ENCODE data around the gene BPHL.
A peak's percentile ranks its signal among the peaks of the same experiment; 100 is the strongest.

Gene BPHL

DNA sequence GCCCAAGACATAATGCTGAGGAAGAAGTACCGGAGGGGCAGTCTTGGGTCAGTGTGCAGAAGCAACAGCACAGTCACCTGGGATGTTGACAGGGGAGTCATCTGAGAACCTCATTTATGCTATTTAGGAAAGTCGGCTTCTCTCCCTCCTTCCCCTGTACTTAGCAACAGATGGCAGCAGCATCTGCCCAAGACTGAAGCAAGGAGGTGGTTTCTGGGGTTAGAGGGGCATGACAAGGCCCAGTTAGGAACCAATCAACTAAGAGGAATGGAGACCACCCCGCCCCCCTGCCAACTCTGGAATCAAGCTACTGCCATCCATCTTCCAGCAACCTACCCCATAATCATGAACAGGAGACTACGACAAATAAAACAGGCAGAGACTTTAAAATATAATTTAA lies 28.5 kb upstream of the BPHL start:
- H3K4me3 ChIP-seq (ENCODE audit: control insufficient read depth in 1 of 7, extremely low read depth in 1 of 7, insufficient read depth in 4 of 7, low read depth in 2 of 7, low read length in 6 of 7) = no peak overlapping the region
- CTCF ChIA-PET = interaction anchor here (1.7 kb wide), 1 partner anchor 14 kb away, joined by 4 read pairs; no protein-coding TSS in a partner anchor
- POLR2A ChIA-PET = no interaction called here

DNA sequence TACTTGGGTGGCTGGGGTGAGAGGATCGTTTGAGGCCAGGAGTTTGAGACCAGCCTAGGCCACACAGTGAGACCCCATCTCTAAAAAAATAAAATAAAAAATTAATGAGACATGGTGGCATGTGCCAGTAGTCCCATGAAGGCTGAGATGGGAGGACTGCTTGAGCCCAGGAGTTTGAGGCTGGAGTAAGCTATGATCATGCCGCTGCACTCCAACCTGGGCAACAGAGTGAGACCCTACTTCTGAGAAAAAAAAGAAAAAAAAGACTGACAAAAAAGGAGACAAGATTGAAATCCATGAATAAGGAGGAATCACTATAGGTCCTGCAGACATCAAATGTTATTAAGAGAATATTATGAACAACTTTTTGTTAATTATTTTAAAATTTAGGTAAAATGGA lies 23.7 kb upstream of the BPHL start:
- Histone ChIP-seq H3K27ac (ENCODE audit: insufficient read depth in 1 of 2, low read depth in 1 of 2, low read length in 2 of 2, poor library complexity in 1 of 2, severe bottlenecking in 2 of 2) (no peak overlapping the region), H3K27me3 (replicated peaks in 2 of 5; ENCODE audit: control insufficient read depth in 4 of 5, insufficient read depth in 5 of 5, low read length in 4 of 5) (no peaks in the 10 kb centered on the region), H3K4me3 (ENCODE audit: control insufficient read depth in 1 of 7, extremely low read depth in 1 of 7, insufficient read depth in 4 of 7, low read depth in 2 of 7, low read length in 6 of 7) (no peak overlapping the region), H3K9me3 (ENCODE audit: control extremely low read depth in 1 of 5, control insufficient read depth in 4 of 5, insufficient read depth in 2 of 5, low read depth in 1 of 5, low read length in 4 of 5) (peaks cover 0 to 2% (median 0%) of the 10 kb centered on the region in 5 experiments), H3K36me3 (ENCODE audit: control insufficient read depth in 4 of 4, insufficient read depth in 4 of 4, low read length in 3 of 4) (peaks cover 10 to 57% (median 23%) of the 10 kb centered on the region in 4 experiments), H3K4me1 (ENCODE audit: control extremely low read depth in 1 of 4, control insufficient read depth in 4 of 4, insufficient read depth in 4 of 4, low read length in 3 of 4) (no peaks in the 10 kb centered on the region)
- WGBS (ENCODE audit: insufficient coverage) = 100% methylated on average over 1 of the region's 2 CpGs
- no peak for DNase-seq
- CTCF ChIA-PET = interaction anchor here (1.4 kb wide), 1 partner anchor 11 kb away, joined by 3 read pairs; no protein-coding TSS in a partner anchor
- POLR2A ChIA-PET = no interaction called here

More for the DNA sequence above, 28.5 kb upstream of the BPHL start:
- H3K4me1 ChIP-seq (ENCODE audit: control extremely low read depth in 1 of 4, control insufficient read depth in 4 of 4, insufficient read depth in 4 of 4, low read length in 3 of 4) = no peaks in the 10 kb centered on the region
- WGBS (ENCODE audit: insufficient coverage) = 88% methylated on average over 1 of the region's 4 CpGs
- no peaks in the 10 kb centered on the region for H3K27me3 ChIP-seq (replicated peaks in 2 of 5; ENCODE audit: control insufficient read depth in 4 of 5, insufficient read depth in 5 of 5, low read length in 4 of 5)
- H3K27ac ChIP-seq (ENCODE audit: insufficient read depth in 1 of 2, low read depth in 1 of 2, low read length in 2 of 2, poor library complexity in 1 of 2, severe bottlenecking in 2 of 2) = no peak overlapping the region
- peaks cover 0 to 2% (median 0%) of the 10 kb centered on the region in 5 experiments for H3K9me3 ChIP-seq (ENCODE audit: control extremely low read depth in 1 of 5, control insufficient read depth in 4 of 5, insufficient read depth in 2 of 5, low read depth in 1 of 5, low read length in 4 of 5)
- H3K36me3 ChIP-seq (ENCODE audit: control insufficient read depth in 4 of 4, insufficient read depth in 4 of 4, low read length in 3 of 4) = peaks cover 21 to 54% (median 44%) of the 10 kb centered on the region in 4 experiments
- peak in 1 of 3 donors; percentile 13 for DNase-seq

DNA sequence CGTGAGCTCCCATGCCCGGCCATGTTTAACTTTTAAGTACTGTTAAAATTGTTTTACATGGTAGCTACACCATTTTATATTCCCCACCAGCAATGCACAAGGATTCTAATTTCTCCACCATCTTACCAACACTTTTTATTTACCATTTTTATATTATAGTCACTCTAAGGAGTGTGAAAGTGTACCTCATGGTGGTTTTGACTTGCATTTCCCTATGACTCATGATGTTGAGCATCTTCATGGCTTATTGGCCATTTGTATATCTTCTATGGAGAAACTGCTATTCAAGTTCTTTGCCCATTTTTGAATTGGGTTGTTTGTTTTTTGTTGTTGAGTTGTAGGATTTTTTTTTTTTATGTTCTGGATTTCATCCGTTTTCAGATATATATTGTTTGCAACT lies 15.6 kb upstream of the BPHL start:
- CTCF ChIA-PET = no interaction called here
- Histone ChIP-seq H3K36me3 (ENCODE audit: control insufficient read depth in 4 of 4, insufficient read depth in 4 of 4, low read length in 3 of 4) (peaks cover 26 to 67% (median 38%) of the 10 kb centered on the region in 4 experiments), H3K4me1 (ENCODE audit: control extremely low read depth in 1 of 4, control insufficient read depth in 4 of 4, insufficient read depth in 4 of 4, low read length in 3 of 4) (no peaks in the 10 kb centered on the region), H3K27ac (ENCODE audit: insufficient read depth in 1 of 2, low read depth in 1 of 2, low read length in 2 of 2, poor library complexity in 1 of 2, severe bottlenecking in 2 of 2) (no peak overlapping the region), H3K27me3 (replicated peaks in 2 of 5; ENCODE audit: control insufficient read depth in 4 of 5, insufficient read depth in 5 of 5, low read length in 4 of 5) (no peaks in the 10 kb centered on the region), H3K4me3 (ENCODE audit: control insufficient read depth in 1 of 7, extremely low read depth in 1 of 7, insufficient read depth in 4 of 7, low read depth in 2 of 7, low read length in 6 of 7) (no peak overlapping the region), H3K9me3 (ENCODE audit: control extremely low read depth in 1 of 5, control insufficient read depth in 4 of 5, insufficient read depth in 2 of 5, low read depth in 1 of 5, low read length in 4 of 5) (no peaks in the 10 kb centered on the region)
- no peak for DNase-seq
- POLR2A ChIA-PET = no interaction called here
- WGBS (ENCODE audit: insufficient coverage) = no CpG with 5 or more reads among the region's 3 CpGs

DNA sequence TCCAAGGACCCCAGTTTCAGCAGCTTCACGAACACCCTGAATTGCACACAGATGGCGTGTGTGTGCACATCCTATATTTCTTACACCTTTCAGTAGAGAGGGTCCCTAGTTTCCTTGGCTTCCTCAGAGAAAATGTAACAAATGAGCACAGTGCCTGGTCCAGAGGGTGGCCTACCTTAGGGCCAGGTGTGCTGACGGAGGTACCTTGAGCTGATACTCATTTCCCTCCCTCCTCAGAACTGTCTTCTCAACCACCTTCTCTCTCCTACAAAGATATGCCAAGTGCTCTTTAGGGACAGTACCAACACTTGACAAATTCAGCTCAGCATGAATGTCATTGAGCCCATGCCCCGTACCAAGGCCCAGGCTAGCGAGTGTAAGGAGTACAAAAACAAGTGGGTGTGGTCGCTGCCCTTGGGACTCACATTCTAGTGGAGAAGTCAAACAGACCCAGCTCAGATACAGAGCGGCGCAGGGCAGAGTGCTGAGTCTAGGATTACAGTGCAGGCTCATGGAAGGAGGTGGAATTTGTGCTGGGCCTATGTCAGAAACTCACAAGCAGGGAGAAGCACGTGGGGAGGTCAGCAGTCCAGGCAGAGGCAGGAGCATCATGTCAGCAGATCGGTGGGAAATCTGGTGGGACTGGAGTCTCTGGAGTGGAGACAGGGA lies 9.6 kb upstream of the BPHL start:
- H3K9me3 ChIP-seq (ENCODE audit: control extremely low read depth in 1 of 5, control insufficient read depth in 4 of 5, insufficient read depth in 2 of 5, low read depth in 1 of 5, low read length in 4 of 5) = no peaks in the 10 kb centered on the region
- H3K36me3 ChIP-seq (ENCODE audit: control insufficient read depth in 4 of 4, insufficient read depth in 4 of 4, low read length in 3 of 4) = peaks cover 30 to 86% (median 56%) of the 10 kb centered on the region in 4 experiments
- ChIA-PET POLR2A (interaction anchor here (0.5 kb wide), 1 partner anchor 311 kb away, joined by 3 read pairs; no protein-coding TSS in a partner anchor), CTCF (interaction anchor here (0.7 to 1.8 kb wide), 4 partner anchors 8 to 120 kb away, joined by 3 to 8 read pairs (median 4); no protein-coding TSS in a partner anchor)
- no peaks in the 10 kb centered on the region for H3K27me3 ChIP-seq (replicated peaks in 2 of 5; ENCODE audit: control insufficient read depth in 4 of 5, insufficient read depth in 5 of 5, low read length in 4 of 5)
- no peak overlapping the region for H3K27ac ChIP-seq (ENCODE audit: insufficient read depth in 1 of 2, low read depth in 1 of 2, low read length in 2 of 2, poor library complexity in 1 of 2, severe bottlenecking in 2 of 2)
- H3K4me3 ChIP-seq (ENCODE audit: control insufficient read depth in 1 of 7, extremely low read depth in 1 of 7, insufficient read depth in 4 of 7, low read depth in 2 of 7, low read length in 6 of 7) = no peak overlapping the region
- no peaks in the 10 kb centered on the region for H3K4me1 ChIP-seq (ENCODE audit: control extremely low read depth in 1 of 4, control insufficient read depth in 4 of 4, insufficient read depth in 4 of 4, low read length in 3 of 4)
- no peak for DNase-seq
- WGBS (ENCODE audit: insufficient coverage) = 94% methylated on average over 10 of the region's 10 CpGs

DNA sequence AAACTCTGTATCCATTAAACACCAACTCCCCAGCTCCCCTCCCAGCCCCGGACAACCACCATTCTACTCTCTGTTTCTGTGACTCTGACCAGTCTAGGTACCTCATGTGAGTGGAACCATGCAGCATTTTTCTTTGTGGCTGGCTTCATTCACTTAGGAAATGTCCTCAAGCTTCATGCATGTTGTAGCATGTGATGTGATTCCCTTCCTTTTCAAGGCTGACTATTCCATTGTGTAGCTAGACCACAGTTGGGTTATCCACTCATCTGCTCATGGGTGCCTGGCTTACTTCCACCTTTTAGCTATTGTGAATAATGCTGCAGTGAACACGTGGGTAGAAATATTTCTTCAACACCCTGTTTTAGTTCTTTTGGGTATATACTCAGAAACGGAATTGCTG lies 8.8 kb upstream of the BPHL start:
- no peak for DNase-seq
- 100% methylated on average over 1 of the region's 3 CpGs for whole genome bisulfite sequencing (ENCODE audit: insufficient coverage)
- peaks cover 26 to 90% (median 58%) of the 10 kb centered on the region in 4 experiments for H3K36me3 ChIP-seq (ENCODE audit: control insufficient read depth in 4 of 4, insufficient read depth in 4 of 4, low read length in 3 of 4)
- H3K4me1 ChIP-seq (ENCODE audit: control extremely low read depth in 1 of 4, control insufficient read depth in 4 of 4, insufficient read depth in 4 of 4, low read length in 3 of 4) = no peaks in the 10 kb centered on the region
- POLR2A ChIA-PET = no interaction called here
- no peaks in the 10 kb centered on the region for H3K9me3 ChIP-seq (ENCODE audit: control extremely low read depth in 1 of 5, control insufficient read depth in 4 of 5, insufficient read depth in 2 of 5, low read depth in 1 of 5, low read length in 4 of 5)
- CTCF ChIA-PET = interaction anchor here (0.8 kb wide), 1 partner anchor 8 kb away, joined by 4 read pairs; no protein-coding TSS in a partner anchor
- H3K27me3 ChIP-seq (replicated peaks in 2 of 5; ENCODE audit: control insufficient read depth in 4 of 5, insufficient read depth in 5 of 5, low read length in 4 of 5) = no peaks in the 10 kb centered on the region
- H3K4me3 ChIP-seq (ENCODE audit: control insufficient read depth in 1 of 7, extremely low read depth in 1 of 7, insufficient read depth in 4 of 7, low read depth in 2 of 7, low read length in 6 of 7) = no peak overlapping the region
- H3K27ac ChIP-seq (ENCODE audit: insufficient read depth in 1 of 2, low read depth in 1 of 2, low read length in 2 of 2, poor library complexity in 1 of 2, severe bottlenecking in 2 of 2) = no peak overlapping the region

DNA sequence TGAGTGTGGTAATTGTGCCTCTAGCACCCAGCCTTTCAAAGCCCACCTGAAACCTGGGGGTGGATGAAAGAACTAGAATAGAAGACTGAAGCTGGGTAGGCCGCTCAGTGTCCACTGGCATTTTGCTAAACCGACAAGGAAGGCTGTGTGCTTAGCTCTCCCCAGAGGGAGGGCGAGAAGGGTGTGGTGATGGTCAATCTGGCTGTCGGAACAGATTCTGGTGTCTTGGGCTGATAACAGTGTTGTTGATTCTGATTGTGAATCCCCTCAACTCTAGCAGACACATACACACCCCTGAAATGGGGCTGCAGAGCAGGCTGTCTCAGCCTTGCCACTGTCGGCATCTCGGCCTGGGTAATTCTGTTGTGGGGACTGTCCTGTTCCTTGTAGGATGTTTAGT lies 4.1 kb upstream of the BPHL start:
- H3K4me1 ChIP-seq (ENCODE audit: control extremely low read depth in 1 of 4, control insufficient read depth in 4 of 4, insufficient read depth in 4 of 4, low read length in 3 of 4) = peaks cover 7 to 12% (median 11%) of the 10 kb centered on the region in 4 experiments
- no peaks in the 10 kb centered on the region for H3K27me3 ChIP-seq (replicated peaks in 2 of 5; ENCODE audit: control insufficient read depth in 4 of 5, insufficient read depth in 5 of 5, low read length in 4 of 5)
- 100% methylated on average over 3 of the region's 6 CpGs for WGBS (ENCODE audit: insufficient coverage)
- H3K9me3 ChIP-seq (ENCODE audit: control extremely low read depth in 1 of 5, control insufficient read depth in 4 of 5, insufficient read depth in 2 of 5, low read depth in 1 of 5, low read length in 4 of 5) = no peaks in the 10 kb centered on the region
- ChIA-PET CTCF (no interaction called here), POLR2A (no interaction called here)
- H3K36me3 ChIP-seq (ENCODE audit: control insufficient read depth in 4 of 4, insufficient read depth in 4 of 4, low read length in 3 of 4) = peaks cover 8 to 54% (median 38%) of the 10 kb centered on the region in 4 experiments
- H3K27ac ChIP-seq (ENCODE audit: insufficient read depth in 1 of 2, low read depth in 1 of 2, low read length in 2 of 2, poor library complexity in 1 of 2, severe bottlenecking in 2 of 2) = no peak overlapping the region
- DNase-seq = no peak
- H3K4me3 ChIP-seq (ENCODE audit: control insufficient read depth in 1 of 7, extremely low read depth in 1 of 7, insufficient read depth in 4 of 7, low read depth in 2 of 7, low read length in 6 of 7) = no peak overlapping the region

DNA sequence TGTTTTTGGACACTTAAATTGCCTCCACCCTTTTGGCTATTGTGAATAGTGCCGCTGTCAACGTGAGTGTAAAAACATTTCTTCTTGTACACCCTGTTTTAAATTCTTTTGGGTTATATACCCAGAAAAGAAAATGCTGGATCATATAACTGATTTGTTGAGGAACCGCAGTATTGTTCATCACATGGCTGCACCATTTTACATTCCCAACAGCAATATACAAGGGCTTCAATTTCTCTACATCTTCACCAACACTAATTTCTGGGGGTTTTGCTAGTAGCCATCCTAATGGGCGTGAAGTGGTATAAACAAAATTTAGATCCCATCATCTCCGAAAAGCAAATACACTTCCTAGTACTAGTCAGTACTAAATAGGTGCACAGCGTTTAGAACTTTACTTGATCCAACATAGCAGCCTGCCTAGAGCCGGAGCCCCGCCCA lies 579 bp upstream of the BPHL start:
- POLR2A ChIA-PET = no interaction called here
- H3K9me3 ChIP-seq (ENCODE audit: control extremely low read depth in 1 of 5, control insufficient read depth in 4 of 5, insufficient read depth in 2 of 5, low read depth in 1 of 5, low read length in 4 of 5) = no peaks in the 10 kb centered on the region
- peak in 1 of 3 donors; percentile 1 for DNase-seq
- peak overlapping the region; percentile 77 to 95 (median 92) for H3K4me3 ChIP-seq (ENCODE audit: control insufficient read depth in 1 of 7, extremely low read depth in 1 of 7, insufficient read depth in 4 of 7, low read depth in 2 of 7, low read length in 6 of 7)
- peak overlapping the region; percentile 71 to 89 for H3K27ac ChIP-seq (ENCODE audit: insufficient read depth in 1 of 2, low read depth in 1 of 2, low read length in 2 of 2, poor library complexity in 1 of 2, severe bottlenecking in 2 of 2)
- peaks cover 7 to 13% (median 12%) of the 10 kb centered on the region in 4 experiments for H3K4me1 ChIP-seq (ENCODE audit: control extremely low read depth in 1 of 4, control insufficient read depth in 4 of 4, insufficient read depth in 4 of 4, low read length in 3 of 4)
- 2% methylated on average over 5 of the region's 8 CpGs for WGBS (ENCODE audit: insufficient coverage)
- peaks cover 0 to 24% (median 20%) of the 10 kb centered on the region in 4 experiments for H3K36me3 ChIP-seq (ENCODE audit: control insufficient read depth in 4 of 4, insufficient read depth in 4 of 4, low read length in 3 of 4)
- H3K27me3 ChIP-seq (replicated peaks in 2 of 5; ENCODE audit: control insufficient read depth in 4 of 5, insufficient read depth in 5 of 5, low read length in 4 of 5) = no peaks in the 10 kb centered on the region
- CTCF ChIA-PET = no interaction called here
